Karpas-422 (cell line): ENCODE data around the gene MAGT1. TPM values are rescaled to one million over a fixed set of nuclear protein-coding genes. Genes with fewer than 3 reads are reported as not detected.

Source experiments
- DNase-seq: peaks from one replicate; pipeline ENCODE4 v3.0.0-alpha.2; 2015
- H2AFZ ChIP-seq: fragments of 200-600 bp; sonication (generic); 2 replicates; pipeline ENCODE4 v1.6.1; 2014; ENCODE audit warnings: antibody characterized with exemption, low read length, mixed read lengths
- H3K27ac ChIP-seq: fragments of 200-600 bp; sonication (generic); 2 replicates; pipeline ENCODE4 v1.5.1; 2014; ENCODE audit warnings: mild to moderate bottlenecking, low read length, moderate library complexity
- H3K27me3 ChIP-seq: fragments of 200-600 bp; sonication (generic); 2 replicates; pipeline ENCODE4 v1.6.1; 2014; ENCODE audit warnings: low read length, mixed read lengths
- H3K36me3 ChIP-seq: fragments of 200-600 bp; sonication (generic); 2 replicates; pipeline ENCODE4 v1.6.1; 2014; ENCODE audit warnings: low read length, mixed read lengths; ENCODE audit not compliant: insufficient read depth
- H3K4me1 ChIP-seq: fragments of 200-600 bp; sonication (generic); 2 replicates; pipeline ENCODE4 v1.6.1; 2014; ENCODE audit warnings: mild to moderate bottlenecking, low read length, mixed read lengths
- H3K4me2 ChIP-seq: fragments of 200-600 bp; sonication (generic); 2 replicates; pipeline ENCODE4 v1.6.1; 2014; ENCODE audit warnings: low read length, low read depth, mild to moderate bottlenecking; ENCODE audit not compliant: poor library complexity, severe bottlenecking
- H3K4me3 ChIP-seq: fragments of 200-600 bp; sonication (generic); 2 replicates; pipeline ENCODE4 v1.5.1; 2014; ENCODE audit warnings: mild to moderate bottlenecking, antibody characterized with exemption, low read length, mixed read lengths
- H3K79me2 ChIP-seq: fragments of 200-600 bp; sonication (generic); 2 replicates; pipeline ENCODE4 v1.6.1; 2014; ENCODE audit warnings: mild to moderate bottlenecking, low read length, mixed read lengths
- H3K9ac ChIP-seq: fragments of 200-600 bp; sonication (generic); 2 replicates; pipeline ENCODE4 v1.6.0; 2014; ENCODE audit warnings: low read length
- H3K9me2 ChIP-seq: fragments of 200-600 bp; sonication (generic), shearing (Covaris generic); replicated peaks from 2 replicates; pipeline ENCODE4 v1.6.0; 2014; ENCODE audit warnings: mild to moderate bottlenecking, low read length, moderate library complexity; ENCODE audit not compliant: insufficient read depth
- H3K9me3 ChIP-seq: fragments of 300-700, 200-600 bp; sonication (generic); 2 replicates; pipeline ENCODE4 v1.6.1; 2014; ENCODE audit warnings: low read length, mixed read lengths
- H4K20me1 ChIP-seq: fragments of 200-600 bp; sonication (generic); 2 replicates; pipeline ENCODE4 v1.6.1; 2014; ENCODE audit warnings: mild to moderate bottlenecking, antibody characterized with exemption, low read length, low read depth; ENCODE audit not compliant: insufficient read depth
- total RNA-seq: library from RNA; depleted of rRNA; stranded (reverse); fragments of >200 nt; shearing (Covaris generic); gene quantifications from 2 replicates; pipeline ENCODE4 v1.2.3, GENCODE V29; 2014; ENCODE audit warnings: low replicate concordance

Gene MAGT1
- total RNA-seq, 1 experiment from 2014 or later, result 78.5 TPM

GRCh38 chrX:77814210-77814609, 81.0 kb downstream of the MAGT1 start:
- no peaks in the 10 kb centered on the region for H4K20me1 ChIP-seq
- H3K4me2 ChIP-seq, result no peak overlapping the region
- no peak overlapping the region for H3K9ac ChIP-seq
- H3K4me1 ChIP-seq, result no peaks in the 10 kb centered on the region
- no peaks in the 10 kb centered on the region for H3K36me3 ChIP-seq
- no peak overlapping the region for H3K4me3 ChIP-seq
- H2AFZ ChIP-seq, result no peak overlapping the region
- no peaks in the 10 kb centered on the region for H3K27me3 ChIP-seq
- H3K27ac ChIP-seq, result no peak overlapping the region
- no peak for DNase-seq
- H3K9me3 ChIP-seq, result no peaks in the 10 kb centered on the region
- H3K9me2 ChIP-seq, result no peaks in the 10 kb centered on the region
- no peaks in the 10 kb centered on the region for H3K79me2 ChIP-seq

GRCh38 chrX:77802201-77802600, 93.0 kb downstream of the MAGT1 start:
- H3K9me2 ChIP-seq, result no peaks in the 10 kb centered on the region
- H3K27me3 ChIP-seq, result no peaks in the 10 kb centered on the region
- no peak overlapping the region for H3K4me2 ChIP-seq
- no peak overlapping the region for H3K27ac ChIP-seq
- H3K9me3 ChIP-seq, result no peaks in the 10 kb centered on the region
- H3K4me3 ChIP-seq, result no peak overlapping the region
- no peaks in the 10 kb centered on the region for H3K79me2 ChIP-seq
- no peaks in the 10 kb centered on the region for H3K36me3 ChIP-seq
- H3K9ac ChIP-seq, result no peak overlapping the region
- H2AFZ ChIP-seq, result no peak overlapping the region
- no peaks in the 10 kb centered on the region for H4K20me1 ChIP-seq
- H3K4me1 ChIP-seq, result no peaks in the 10 kb centered on the region
- no peak for DNase-seq

- no peak for DNase-seq
- no peaks in the 10 kb centered on the region for H3K4me1 ChIP-seq
- no peak overlapping the region for H3K4me3 ChIP-seq
- H3K9ac ChIP-seq, result no peak overlapping the region
- no peak overlapping the region for H2AFZ ChIP-seq
- no peaks in the 10 kb centered on the region for H3K9me2 ChIP-seq
- no peaks in the 10 kb centered on the region for H3K36me3 ChIP-seq
- no peaks in the 10 kb centered on the region for H3K9me3 ChIP-seq
- no peak overlapping the region for H3K27ac ChIP-seq
- H3K79me2 ChIP-seq, result no peaks in the 10 kb centered on the region
- H4K20me1 ChIP-seq, result no peaks in the 10 kb centered on the region
- H3K4me2 ChIP-seq, result no peak overlapping the region
- H3K27me3 ChIP-seq, result no peaks in the 10 kb centered on the region
Observed at GRCh38 chrX:77795124-77795523, 100.1 kb downstream of the MAGT1 start.

GRCh38 chrX:77793946-77794345, 101.3 kb downstream of the MAGT1 start:
- Histone ChIP-seq H3K27ac (no peak overlapping the region), H3K79me2 (no peaks in the 10 kb centered on the region), H3K4me1 (no peaks in the 10 kb centered on the region), H3K27me3 (no peaks in the 10 kb centered on the region), H2AFZ (no peak overlapping the region), H4K20me1 (no peaks in the 10 kb centered on the region), H3K4me3 (no peak overlapping the region), H3K9ac (no peak overlapping the region), H3K9me2 (no peaks in the 10 kb centered on the region), H3K9me3 (no peaks in the 10 kb centered on the region), H3K4me2 (no peak overlapping the region), H3K36me3 (no peaks in the 10 kb centered on the region)
- DNase-seq, result no peak

GRCh38 chrX:77788050-77788449, 107.2 kb downstream of the MAGT1 start:
- Histone ChIP-seq H3K27ac (no peak overlapping the region), H3K9me2 (no peaks in the 10 kb centered on the region), H3K79me2 (peaks cover 30% of the 10 kb centered on the region), H3K27me3 (no peaks in the 10 kb centered on the region), H3K9me3 (no peaks in the 10 kb centered on the region), H3K4me3 (no peak overlapping the region), H2AFZ (no peak overlapping the region), H3K4me2 (no peak overlapping the region), H4K20me1 (peaks cover 12% of the 10 kb centered on the region; the same call in 1 of the 2 replicates), H3K36me3 (peaks cover 5% of the 10 kb centered on the region; the same call in 1 of the 2 replicates), H3K4me1 (peaks cover 19% of the 10 kb centered on the region), H3K9ac (no peak overlapping the region)
- no peak for DNase-seq

GRCh38 chrX:77786365-77786680, 108.9 kb downstream of the MAGT1 start:
- Histone ChIP-seq H3K27ac (peak overlapping the region; percentile 56), H2AFZ (peak overlapping the region; percentile 76), H3K36me3 (peaks cover 8% of the 10 kb centered on the region; the same call in 1 of the 2 replicates), H4K20me1 (peaks cover 17% of the 10 kb centered on the region; the same call in 1 of the 2 replicates), H3K9me2 (no peaks in the 10 kb centered on the region), H3K4me1 (peaks cover 19% of the 10 kb centered on the region), H3K9ac (peak overlapping the region; percentile 61), H3K79me2 (peaks cover 47% of the 10 kb centered on the region), H3K4me2 (peak overlapping the region; percentile 75), H3K9me3 (no peaks in the 10 kb centered on the region), H3K4me3 (peak overlapping the region; percentile 92), H3K27me3 (no peaks in the 10 kb centered on the region)
- DNase-seq, result no peak

GRCh38 chrX:77785486-77786364, 109.5 kb downstream of the MAGT1 start, which contains the start of gene ATRX:
ATRX (minus strand) TSS chrX:77786216; CDS start chrX:77786001, 215 bp downstream.
- peak; percentile 94 for DNase-seq
- Histone ChIP-seq H3K27ac (peak within 1 kb of the TSS; percentile 83), H3K9me3 (no peaks in the 10 kb centered on the region), H3K27me3 (no peaks in the 10 kb centered on the region), H3K36me3 (peaks cover 8% of the 10 kb centered on the region; the same call in 1 of the 2 replicates), H2AFZ (peak within 1 kb of the TSS; percentile 76), H3K4me2 (peak within 1 kb of the TSS; percentile 77), H4K20me1 (peaks cover 17% of the 10 kb centered on the region; the same call in 1 of the 2 replicates), H3K9me2 (no peaks in the 10 kb centered on the region), H3K4me3 (peak within 1 kb of the TSS; percentile 92), H3K79me2 (peaks cover 53% of the 10 kb centered on the region), H3K4me1 (peaks cover 19% of the 10 kb centered on the region), H3K9ac (peak within 1 kb of the TSS; percentile 98)

GRCh38 chrX:77779695-77780094, 115.5 kb downstream of the MAGT1 start:
- Histone ChIP-seq H3K9ac (no peak overlapping the region), H3K79me2 (peaks cover 97% of the 10 kb centered on the region), H3K9me2 (no peaks in the 10 kb centered on the region), H3K4me1 (peaks cover 10% of the 10 kb centered on the region), H3K36me3 (peaks cover 11% of the 10 kb centered on the region; the same call in 1 of the 2 replicates), H4K20me1 (peaks cover 20% of the 10 kb centered on the region; the same call in 1 of the 2 replicates), H3K4me3 (no peak overlapping the region), H3K27me3 (no peaks in the 10 kb centered on the region), H3K27ac (no peak overlapping the region), H2AFZ (no peak overlapping the region), H3K9me3 (0 out of 2 replicates have a peak, but pooled peaks cover 7% of the 10 kb centered on the region), H3K4me2 (no peak overlapping the region)
- no peak for DNase-seq
